ENCODE results near the gene TMEM220.
"Not testable (repeated sequence)": the region's sequence is repeated elsewhere in the genome, so short reads cannot be mapped to it uniquely, and the experiment has no call there.

TMEM220 gene

DNA sequence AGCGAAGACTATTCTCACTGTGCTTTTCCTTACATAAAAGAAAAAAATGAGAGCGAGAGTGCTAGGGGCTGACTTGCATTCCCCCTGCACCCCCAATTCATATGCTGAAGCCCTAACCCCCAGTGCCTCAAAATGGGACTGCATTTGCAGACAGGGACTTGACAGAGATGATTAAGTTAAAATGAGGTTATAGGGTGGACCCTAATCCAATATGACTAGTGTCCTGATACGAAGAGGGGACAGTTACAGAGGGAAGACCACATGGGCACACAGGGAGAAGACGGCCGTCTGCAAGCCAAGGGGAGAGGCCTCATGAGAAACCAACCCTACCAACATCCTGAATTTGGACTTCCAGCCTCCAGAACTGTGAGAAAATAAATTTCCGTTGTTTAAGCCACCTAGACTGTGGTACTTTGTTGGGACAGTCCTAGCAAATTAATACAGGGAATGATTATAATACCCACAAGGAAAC lies 1.6 kb upstream of the TMEM220 start:
- TF ChIP-seq, protein P1, sequence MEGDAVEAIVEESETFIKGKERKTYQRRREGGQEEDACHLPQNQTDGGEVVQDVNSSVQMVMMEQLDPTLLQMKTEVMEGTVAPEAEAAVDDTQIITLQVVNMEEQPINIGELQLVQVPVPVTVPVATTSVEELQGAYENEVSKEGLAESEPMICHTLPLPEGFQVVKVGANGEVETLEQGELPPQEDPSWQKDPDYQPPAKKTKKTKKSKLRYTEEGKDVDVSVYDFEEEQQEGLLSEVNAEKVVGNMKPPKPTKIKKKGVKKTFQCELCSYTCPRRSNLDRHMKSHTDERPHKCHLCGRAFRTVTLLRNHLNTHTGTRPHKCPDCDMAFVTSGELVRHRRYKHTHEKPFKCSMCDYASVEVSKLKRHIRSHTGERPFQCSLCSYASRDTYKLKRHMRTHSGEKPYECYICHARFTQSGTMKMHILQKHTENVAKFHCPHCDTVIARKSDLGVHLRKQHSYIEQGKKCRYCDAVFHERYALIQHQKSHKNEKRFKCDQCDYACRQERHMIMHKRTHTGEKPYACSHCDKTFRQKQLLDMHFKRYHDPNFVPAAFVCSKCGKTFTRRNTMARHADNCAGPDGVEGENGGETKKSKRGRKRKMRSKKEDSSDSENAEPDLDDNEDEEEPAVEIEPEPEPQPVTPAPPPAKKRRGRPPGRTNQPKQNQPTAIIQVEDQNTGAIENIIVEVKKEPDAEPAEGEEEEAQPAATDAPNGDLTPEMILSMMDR (IDR thresholded peaks at IDR 0.05; ENCODE audit: insufficient read depth, low read depth, low read length, missing control alignments), result no peak
- DNase-seq (ENCODE audit: low read depth), result no peak
- H3K4me3 ChIP-seq (ENCODE audit: low read length), result no peak overlapping the region

DNA sequence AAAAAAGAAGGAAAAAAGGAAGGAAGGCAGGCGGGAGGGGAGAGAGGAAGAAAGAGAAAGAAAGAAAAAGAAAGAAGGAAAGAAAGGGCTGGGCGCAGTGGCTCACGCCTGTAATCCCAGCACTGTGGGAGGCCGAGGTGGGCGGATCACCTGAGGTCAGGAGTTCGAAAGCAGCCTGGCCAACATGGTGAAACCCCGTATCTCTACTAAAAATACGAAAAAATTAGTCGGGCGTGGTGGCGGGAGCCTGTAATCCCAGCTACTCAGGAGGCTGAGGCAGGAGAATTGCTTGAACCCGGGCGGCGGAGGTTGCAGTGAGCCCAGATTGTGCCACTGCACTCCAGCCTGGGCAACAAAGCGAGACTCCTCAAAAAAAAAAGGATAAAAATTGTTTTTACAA lies 424 bp upstream of the TMEM220 start:
- peak overlapping the region; percentile 52 for H3K4me3 ChIP-seq (ENCODE audit: low read length)
- DNase-seq (ENCODE audit: low read depth), result not testable (repeated sequence)

DNA sequence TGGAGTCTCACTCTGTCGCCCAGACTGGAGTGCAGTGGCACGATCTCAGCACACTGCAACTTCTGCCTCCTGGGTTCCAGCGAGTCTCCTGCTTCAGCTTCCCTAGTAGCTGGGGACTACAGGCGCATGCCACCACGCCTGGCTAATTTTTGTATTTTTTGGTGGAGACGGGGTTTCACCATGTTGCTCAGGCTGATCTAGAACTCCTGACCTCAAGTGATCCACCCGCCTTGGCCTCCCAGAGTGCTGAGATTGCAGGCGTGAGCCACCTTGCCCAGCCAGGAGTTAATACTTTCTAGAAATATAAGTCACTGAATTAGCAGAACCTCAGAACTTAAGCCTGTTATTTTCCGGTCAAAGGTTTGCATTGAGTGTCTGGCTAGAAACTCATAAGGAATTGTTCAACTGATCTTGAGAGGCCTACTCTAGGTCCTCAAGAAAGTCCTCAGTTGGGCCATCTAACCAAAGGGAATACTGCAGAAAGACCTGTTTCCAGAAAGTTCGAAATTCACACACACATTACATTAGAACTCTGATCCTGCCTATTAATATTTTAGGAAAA lies 1.4 kb downstream of the TMEM220 start:
- H3K4me3 ChIP-seq (ENCODE audit: low read length), result no peak overlapping the region
- TF ChIP-seq, protein P1 (IDR thresholded peaks at IDR 0.05; ENCODE audit: insufficient read depth, low read depth, low read length, missing control alignments), result no peak
- DNase-seq (ENCODE audit: low read depth), result no peak

DNA sequence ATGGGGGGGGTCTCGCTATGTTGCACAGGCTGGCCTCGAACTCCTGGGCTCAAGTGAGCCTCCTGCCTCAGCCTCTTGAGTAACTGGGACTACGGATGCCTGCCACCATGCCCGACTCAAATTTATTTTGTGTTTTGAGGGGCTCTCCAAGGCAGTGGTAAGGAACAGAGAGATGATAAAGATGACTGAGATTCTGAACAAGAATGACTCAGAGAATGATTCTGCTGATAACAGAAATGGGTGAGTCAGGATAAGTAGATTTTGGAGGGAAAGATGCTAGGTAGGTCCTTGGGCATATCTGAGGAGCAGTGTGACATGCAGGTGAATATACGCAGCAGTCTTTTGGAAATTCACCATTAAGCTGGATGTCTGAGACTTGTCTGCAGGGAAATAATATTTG lies 2.6 kb downstream of the TMEM220 start:
- DNase-seq (ENCODE audit: low read depth), result no peak
- TF ChIP-seq, protein P1 (IDR thresholded peaks at IDR 0.05; ENCODE audit: insufficient read depth, low read depth, low read length, missing control alignments), result no peak
- no peak overlapping the region for H3K4me3 ChIP-seq (ENCODE audit: low read length)

DNA sequence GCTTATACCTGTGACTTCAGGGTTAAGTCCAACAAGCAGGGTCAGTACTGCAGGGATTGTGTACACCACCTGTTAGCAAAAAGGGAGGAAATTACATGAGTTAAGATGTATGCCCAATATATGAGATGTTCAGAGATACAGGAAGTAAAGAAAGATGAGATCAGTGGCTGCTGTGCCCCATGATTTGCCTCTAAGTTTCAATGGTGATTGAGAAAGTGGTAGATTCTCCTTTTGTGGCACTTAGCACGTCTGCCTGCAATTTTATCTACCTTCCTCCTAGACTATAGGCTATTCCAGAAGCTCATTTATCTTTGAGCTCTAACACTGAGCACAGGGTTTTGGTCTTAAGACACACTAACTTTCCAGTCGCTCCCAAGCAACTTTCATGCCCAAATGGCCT lies 3.6 kb downstream of the TMEM220 start:
- H3K4me3 ChIP-seq (ENCODE audit: low read length), result no peak overlapping the region
- TF ChIP-seq, protein P1 (IDR thresholded peaks at IDR 0.05; ENCODE audit: insufficient read depth, low read depth, low read length, missing control alignments), result no peak
- no peak for DNase-seq (ENCODE audit: low read depth)

DNA sequence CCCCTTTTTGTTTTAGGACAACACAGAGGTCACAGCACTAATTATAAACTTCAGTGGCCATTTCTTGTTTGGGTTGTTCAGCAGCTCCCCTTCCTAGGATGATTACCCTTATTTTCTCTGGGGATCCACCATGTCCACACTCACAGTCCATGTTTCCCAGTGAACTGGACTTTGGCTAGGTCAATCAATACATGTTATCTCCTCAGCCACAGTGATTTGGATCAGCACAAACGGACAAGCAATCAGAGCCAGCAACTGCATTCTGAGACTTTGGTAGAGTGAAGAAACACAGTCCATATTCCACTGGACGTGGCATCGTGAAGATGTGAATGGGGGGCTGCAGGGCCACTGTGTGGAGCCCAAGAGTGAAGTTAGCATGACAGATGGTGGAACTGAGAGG lies 4.6 kb downstream of the TMEM220 start:
- H3K4me3 ChIP-seq (ENCODE audit: low read length), result no peak overlapping the region
- no peak for DNase-seq (ENCODE audit: low read depth)
- TF ChIP-seq, protein P1 (IDR thresholded peaks at IDR 0.05; ENCODE audit: insufficient read depth, low read depth, low read length, missing control alignments), result no peak

DNA sequence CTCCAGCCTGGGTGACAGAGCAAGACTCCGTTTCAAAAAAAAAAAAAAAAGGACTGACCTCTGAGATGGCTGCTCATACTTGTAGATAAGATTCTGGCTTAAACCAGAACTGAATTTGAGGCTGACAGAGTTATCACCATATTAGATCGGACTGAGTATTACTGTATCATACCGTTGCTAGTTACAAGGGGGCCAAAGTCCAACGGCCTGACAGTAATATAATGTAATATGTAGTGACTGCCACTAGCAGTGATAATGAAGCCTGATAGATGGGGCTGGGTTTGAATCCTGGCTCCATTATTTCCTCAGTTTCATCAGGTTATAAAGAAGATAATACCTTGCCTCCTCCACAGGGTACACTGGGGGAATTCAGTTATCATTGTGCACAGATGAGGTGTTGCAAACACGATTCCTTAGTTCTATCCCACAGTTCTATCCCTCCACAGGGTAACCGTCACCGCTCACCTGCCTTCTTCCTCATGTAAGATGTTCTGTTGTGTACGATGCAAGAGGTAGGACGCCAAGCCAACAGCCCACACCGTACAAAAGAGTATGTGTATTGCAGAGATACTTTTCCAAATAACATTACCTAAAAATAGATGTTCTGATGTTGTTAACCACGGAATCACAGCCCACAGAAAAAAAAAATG lies 5.2 kb downstream of the TMEM220 start:
- no peak overlapping the region for H3K4me3 ChIP-seq (ENCODE audit: low read length)
- TF ChIP-seq, protein P1 (IDR thresholded peaks at IDR 0.05; ENCODE audit: insufficient read depth, low read depth, low read length, missing control alignments), result no peak
- no peak for DNase-seq (ENCODE audit: low read depth)

Measured in epithelial cell of esophagus (primary cell).